Gastroesophageal sphincter (tissue), 3 donors: ENCODE measurements around the gene NUDT17.
"Not testable (repeated sequence)": the region's sequence is repeated elsewhere in the genome, so short reads cannot be mapped to it uniquely, and the experiment has no call there.

Source experiments
- POLR2A ChIP-seq, 2 donors: fragments of 450-650 bp; IDR thresholded peaks; one replicate each; pipeline ENCODE4 v1.6.1; 2017; ENCODE audit warnings: antibody characterized with exemption in 2 of 2, mild to moderate bottlenecking in 2 of 2, moderate library complexity in 1 of 2
- POLR2AphosphoS5 ChIP-seq: sonication (generic); formaldehyde crosslinking; IDR thresholded peaks from one replicate; pipeline ENCODE4 v1.6.1; 2017; ENCODE audit warnings: antibody characterized with exemption
- TF ChIP-seq, protein P1 (sequence below), 4 experiments: fragments of 200-600 bp in 2 of 4; fragments of 450-650 bp in 2 of 4; sonication (generic) in 1 of 4; IDR thresholded peaks; one replicate each; pipeline ENCODE4 v1.5.1; 2017 to 2019; ENCODE audit warnings: antibody characterized with exemption in 4 of 4, mild to moderate bottlenecking in 2 of 4, moderate library complexity in 2 of 4

DNA sequence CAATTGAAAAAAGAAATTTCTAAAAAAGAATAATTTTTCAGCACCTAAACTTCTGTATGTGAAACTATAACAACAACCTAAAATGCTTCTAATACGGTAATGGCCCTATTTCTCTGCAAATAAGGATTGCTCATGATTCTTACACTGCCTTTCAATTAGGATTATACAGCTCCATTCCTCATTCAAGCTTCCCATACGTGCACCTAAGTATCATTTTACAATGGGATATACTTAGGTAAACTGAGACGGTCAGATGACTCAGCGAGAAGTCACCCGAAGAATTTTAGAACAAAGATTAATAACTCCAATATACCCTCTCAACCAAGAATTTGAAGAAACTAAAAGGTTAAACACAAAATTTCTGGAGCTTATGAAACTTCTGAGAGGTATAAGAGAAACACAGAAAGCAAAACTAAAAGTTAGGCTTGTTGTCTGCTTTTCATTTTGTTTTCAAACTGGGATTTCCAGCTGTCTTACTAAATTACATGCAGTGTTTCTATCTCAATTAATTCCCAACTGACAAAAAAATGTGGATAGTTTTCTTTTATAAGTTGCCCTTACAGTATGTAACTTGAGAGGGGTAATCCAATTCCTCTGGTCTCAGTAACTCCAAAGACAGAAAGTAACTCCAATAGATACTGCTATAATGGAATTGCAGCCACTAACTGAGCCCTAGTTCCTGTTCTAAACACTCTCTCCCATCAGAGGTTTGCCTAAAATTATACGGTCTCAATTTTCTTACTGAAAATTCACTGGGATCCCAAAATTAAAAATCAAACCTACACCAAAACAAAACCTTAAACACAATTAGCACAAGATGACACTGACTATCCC, 32.2 kb upstream of the NUDT17 start:
- not testable (repeated sequence) for TF ChIP-seq POLR2A (IDR thresholded peaks at IDR 0.05); POLR2AphosphoS5
- TF ChIP-seq, protein P1, sequence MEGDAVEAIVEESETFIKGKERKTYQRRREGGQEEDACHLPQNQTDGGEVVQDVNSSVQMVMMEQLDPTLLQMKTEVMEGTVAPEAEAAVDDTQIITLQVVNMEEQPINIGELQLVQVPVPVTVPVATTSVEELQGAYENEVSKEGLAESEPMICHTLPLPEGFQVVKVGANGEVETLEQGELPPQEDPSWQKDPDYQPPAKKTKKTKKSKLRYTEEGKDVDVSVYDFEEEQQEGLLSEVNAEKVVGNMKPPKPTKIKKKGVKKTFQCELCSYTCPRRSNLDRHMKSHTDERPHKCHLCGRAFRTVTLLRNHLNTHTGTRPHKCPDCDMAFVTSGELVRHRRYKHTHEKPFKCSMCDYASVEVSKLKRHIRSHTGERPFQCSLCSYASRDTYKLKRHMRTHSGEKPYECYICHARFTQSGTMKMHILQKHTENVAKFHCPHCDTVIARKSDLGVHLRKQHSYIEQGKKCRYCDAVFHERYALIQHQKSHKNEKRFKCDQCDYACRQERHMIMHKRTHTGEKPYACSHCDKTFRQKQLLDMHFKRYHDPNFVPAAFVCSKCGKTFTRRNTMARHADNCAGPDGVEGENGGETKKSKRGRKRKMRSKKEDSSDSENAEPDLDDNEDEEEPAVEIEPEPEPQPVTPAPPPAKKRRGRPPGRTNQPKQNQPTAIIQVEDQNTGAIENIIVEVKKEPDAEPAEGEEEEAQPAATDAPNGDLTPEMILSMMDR (IDR thresholded peaks at IDR 0.05): not testable (repeated sequence)
